Ovary (tissue), 9 donors: Measurements from ENCODE around the gene ITPR1. TPM values are rescaled to one million over a fixed set of nuclear protein-coding genes. Genes with fewer than 3 reads are reported as not detected.
"Not testable (repeated sequence)": the region's sequence is repeated elsewhere in the genome, so short reads cannot be mapped to it uniquely, and the experiment has no call there.

Experiments
- DNase-seq, 5 donors: peaks; one replicate each; pipeline ENCODE4 v3.0.0-alpha.2; 2019 to 2020
- H3K27ac ChIP-seq, 2 donors: fragments of 200-600 bp; one replicate each; pipeline versions ENCODE4 v1.5.1 to v1.8.0; 2019 to 2022
- H3K27me3 ChIP-seq: fragments of 200-600 bp; one replicate; pipeline ENCODE4 v1.8.0; 2022
- H3K36me3 ChIP-seq: fragments of 200-600 bp; sonication (generic); one replicate; pipeline ENCODE4 v1.5.1; 2019
- H3K4me1 ChIP-seq: one replicate; pipeline ENCODE4 v1.8.1; 2013; ENCODE audit warnings: mild to moderate bottlenecking, moderate library complexity; ENCODE audit not compliant: insufficient read depth
- H3K4me3 ChIP-seq: fragments of 200-600 bp; sonication (generic); one replicate; pipeline ENCODE4 v1.5.1; 2017
- H3K9me3 ChIP-seq, 2 donors: fragments of 200-600 bp in 1 of 2; sonication (generic) in 1 of 2; one replicate each; pipeline versions ENCODE4 v1.5.1 to v1.8.1; 2013 to 2019; ENCODE audit warnings: mild to moderate bottlenecking in 1 of 2, moderate library complexity in 1 of 2
- CTCF ChIP-seq, 3 donors: fragments of 450-650 bp in 2 of 3; fragments of 200-600 bp in 1 of 3; IDR thresholded peaks; one replicate each; pipeline versions ENCODE4 v1.5.1 to v1.8.0; 2016 to 2022; ENCODE audit warnings: antibody characterized with exemption in 3 of 3, mild to moderate bottlenecking in 1 of 3
- EP300 ChIP-seq: sonication (generic); formaldehyde crosslinking; IDR thresholded peaks from one replicate; pipeline ENCODE4 v1.6.1; 2017; ENCODE audit warnings: antibody characterized with exemption
- POLR2A ChIP-seq: fragments of 450-650 bp; IDR thresholded peaks from one replicate; pipeline ENCODE4 v1.6.1; 2017; ENCODE audit warnings: antibody characterized with exemption, mild to moderate bottlenecking, moderate library complexity
- WGBS, 3 donors: extraction: QIAGEN DNeasy Blood & Tissue Kit in 1 of 3; methylation state at CpG; one replicate each; pipeline versions ENCODE4 v1.1.5 to v1.1.7; 2013 to 2017; 5-methylcytosine and 5-hydroxymethylcytosine counted together
- intact Hi-C, 4 donors: fragments of 100-400 bp; cut with DNase I; formaldehyde crosslinking; loops; one replicate each; pipeline versions ENCODE4 v1.11.0 to v1.15.1; 2022 to 2023
- polyA plus RNA-seq, 2 donors: library from polyadenylated mRNA; stranded (reverse); fragments of 200-250 nt in 1 of 2; fragments of 350-450 nt in 1 of 2; fragmentation: Illumina TruSeq in 1 of 2; extraction: RNeasy Lipid Tissue Mini Kit (QIAGEN cat#74804) in 1 of 2; gene quantifications; one replicate each; pipeline ENCODE4 v1.2.3, GENCODE V29; 2013 to 2014
- total RNA-seq, 7 donors: library from RNA; depleted of rRNA in 2 of 7; stranded (reverse); fragments of >200 nt in 2 of 7; fragmentation: NEBNext Ultra II Directional in 3 of 7; extraction: Animal tissue kit (Norgen Biotek cat#: 25700) in 3 of 7; gene quantifications; one replicate each; pipeline versions ENCODE4 v1.1.0 to v1.2.4, GENCODE V29; 2016 to 2023
- donor health status: DM: no; HTN: no; CAD: no; lungs with moderate emphysema.
- donor health status: DM: no; HTN: no; CAD: no.
- donor health status: Bipolar disorder and iron deficiency.
- donor health status: DM: yes; HTN: yes; CAD: no.
- donor health status: DM: no; HTN: no; CAD: no.
- donor health status: DM: yes; HTN: yes; CAD: no.

The ITPR1 gene
- total and polyA plus RNA-seq, 9 donors: 59.5 to 313 (median 144) TPM

GRCh38 chr3:4597208-4597985 is 104.2 kb downstream of the ITPR1 start:
- WGBS, 3 donors: 61 to 77% (median 76%) methylated on average over 6 of the region's 6 CpGs

GRCh38 chr3:4598232-4598631 is 105.1 kb downstream of the ITPR1 start:
- intact Hi-C loops, H3K27ac ChIP-seq, H3K4me3 ChIP-seq: not testable (repeated sequence)

More at GRCh38 chr3:4597208-4597985, 104.2 kb downstream of the ITPR1 start:
- H3K4me1 ChIP-seq: peaks cover 8% of the 10 kb centered on the region
- intact Hi-C loops: no loop called here
- no peak overlapping the region for H3K27ac ChIP-seq
- no peaks in the 10 kb centered on the region for H3K9me3 ChIP-seq
- TF ChIP-seq POLR2A: no peak
- no peak for TF ChIP-seq EP300
- TF ChIP-seq CTCF (IDR thresholded peaks at IDR 0.05): no peak
- H3K27me3 ChIP-seq: no peaks in the 10 kb centered on the region
- no peak overlapping the region for H3K4me3 ChIP-seq
- DNase-seq: no peak
- no peaks in the 10 kb centered on the region for H3K36me3 ChIP-seq

GRCh38 chr3:4599612-4600011 is 106.5 kb downstream of the ITPR1 start:
- H3K4me3 ChIP-seq: no peak overlapping the region

More at GRCh38 chr3:4598232-4598631, 105.1 kb downstream of the ITPR1 start:
- not testable (repeated sequence) for H3K9me3 ChIP-seq, H3K4me1 ChIP-seq, DNase-seq, H3K27me3 ChIP-seq, H3K36me3 ChIP-seq
- WGBS, 3 donors: 92 to 93% (median 92%) methylated on average over 5 of the region's 5 CpGs

GRCh38 chr3:4600493-4600892 is 107.3 kb downstream of the ITPR1 start:
- Histone ChIP-seq H3K4me1 (peaks cover 8% of the 10 kb centered on the region), H3K27ac (no peak overlapping the region), H3K27me3 (no peaks in the 10 kb centered on the region), H3K4me3 (no peak overlapping the region), H3K9me3 (no peaks in the 10 kb centered on the region), H3K36me3 (no peaks in the 10 kb centered on the region)
- no peak for DNase-seq
- 66 to 79% (median 69%) methylated on average over 6 of the region's 6 CpGs for WGBS, 3 donors
- TF ChIP-seq EP300: no peak
- no peak for TF ChIP-seq CTCF (IDR thresholded peaks at IDR 0.05)
- TF ChIP-seq POLR2A: no peak
- intact Hi-C loops: no loop called here

More at GRCh38 chr3:4599612-4600011, 106.5 kb downstream of the ITPR1 start:
- Histone ChIP-seq H3K27me3 (no peaks in the 10 kb centered on the region), H3K27ac (no peak overlapping the region), H3K9me3 (no peaks in the 10 kb centered on the region), H3K4me1 (peaks cover 6% of the 10 kb centered on the region), H3K36me3 (no peaks in the 10 kb centered on the region)
- WGBS, 3 donors: 78 to 84% (median 82%) methylated on average over 4 of the region's 4 CpGs
- intact Hi-C loops: no loop called here
- TF ChIP-seq CTCF (IDR thresholded peaks at IDR 0.05) (no peak), POLR2A (no peak), EP300 (no peak)
- DNase-seq: no peak

GRCh38 chr3:4601892-4602291 is 108.7 kb downstream of the ITPR1 start:
- no peak for DNase-seq
- Histone ChIP-seq H3K36me3 (no peaks in the 10 kb centered on the region), H3K4me3 (no peak overlapping the region), H3K9me3 (no peaks in the 10 kb centered on the region), H3K4me1 (peaks cover 10% of the 10 kb centered on the region), H3K27me3 (no peaks in the 10 kb centered on the region), H3K27ac (no peak overlapping the region)
- TF ChIP-seq EP300 (no peak), POLR2A (no peak), CTCF (IDR thresholded peaks at IDR 0.05) (no peak)
- intact Hi-C loops: no loop called here
- 63 to 77% (median 71%) methylated on average over 3 of the region's 3 CpGs for WGBS, 3 donors
